Activated T-helper 2 cell treated with anti-CD3 and anti-CD28 coated beads, Interferon-gamma antibody, Interleukin-2, Interleukin-4, amounts not matched to agents 10 μg/mL and 5 μg/mL and 100 μg/mL, durations not matched to agents 14 hours and 24 hours and 36 hours (primary cell): ENCODE results near the gene GUCY2C. TPM values are rescaled to one million over a fixed set of nuclear protein-coding genes. Genes with fewer than 3 reads are reported as not detected.
A peak's percentile ranks its signal among the peaks of the same experiment; 100 is the strongest.
"Not testable (repeated sequence)": the region's sequence is repeated elsewhere in the genome, so short reads cannot be mapped to it uniquely, and the experiment has no call there.

Source experiments
- DNase-seq: peaks from one replicate; pipeline ENCODE4 v3.0.0; 2021; ENCODE audit warnings: low spot score
- H3K27ac Mint-ChIP-seq: one replicate; pipeline ENCODE4 v1.8.0; 2021; ENCODE audit warnings: mixed read lengths
- H3K27me3 Mint-ChIP-seq: one replicate; pipeline ENCODE4 v1.8.0; 2021; ENCODE audit warnings: low read depth, mixed read lengths
- H3K36me3 Mint-ChIP-seq: one replicate; pipeline ENCODE4 v1.8.0; 2021; ENCODE audit warnings: low read depth, mixed read lengths
- H3K4me1 Mint-ChIP-seq: one replicate; pipeline ENCODE4 v1.8.0; 2021; ENCODE audit warnings: low read depth, mixed read lengths
- H3K4me3 Mint-ChIP-seq: one replicate; pipeline ENCODE4 v1.8.0; 2021; ENCODE audit warnings: low read depth, mild to moderate bottlenecking, moderate library complexity, mixed read lengths
- H3K9me3 Mint-ChIP-seq: one replicate; pipeline ENCODE4 v1.8.0; 2021; ENCODE audit warnings: mixed read lengths
- intact Hi-C: fragments of 100-400 bp; cut with micrococcal nuclease; formaldehyde crosslinking; loops from one replicate; pipeline ENCODE4 v1.15.1; 2023
- total RNA-seq: library from RNA; stranded (reverse); gene quantifications from 2 replicates; pipeline ENCODE4 v1.2.3, GENCODE V29; 2022

Gene GUCY2C
- total RNA-seq, result not detected in 2 replicates

GRCh38 chr12:14696265-14696741 is at the start of gene GUCY2C:
GUCY2C (minus strand) TSS chr12:14696599; CDS start chr12:14696448, 151 bp downstream.
- intact Hi-C loops, result no loop called here
- H3K9me3 Mint-ChIP-seq, result no peaks in the 10 kb centered on the region
- no peaks in the 10 kb centered on the region for H3K36me3 Mint-ChIP-seq
- DNase-seq, result no peak
- no peak within 1 kb of the TSS for H3K4me3 Mint-ChIP-seq
- H3K27ac Mint-ChIP-seq, result no peak within 1 kb of the TSS
- peaks cover 11% of the 10 kb centered on the region for H3K27me3 Mint-ChIP-seq
- no peaks in the 10 kb centered on the region for H3K4me1 Mint-ChIP-seq

DNA sequence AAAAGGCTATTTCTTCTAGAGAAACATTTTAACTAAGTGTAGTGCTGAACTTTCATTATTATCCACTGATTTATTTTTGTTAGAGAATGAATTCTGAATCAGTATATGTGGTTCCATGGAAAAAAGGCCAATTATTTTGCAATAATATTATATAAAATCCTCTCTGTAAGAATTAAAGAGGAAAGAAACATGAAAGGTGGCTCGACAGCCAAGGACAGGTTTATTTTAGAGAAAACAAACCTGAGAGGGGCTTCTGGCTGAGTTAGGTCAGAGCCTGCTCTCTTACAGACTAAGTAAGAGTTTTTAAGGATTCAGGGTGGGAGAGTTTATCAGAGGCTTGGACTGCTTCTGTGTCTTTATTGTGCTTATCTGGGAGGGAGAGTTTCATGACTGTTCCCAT is 46.7 kb upstream of the GUCY2C start:
- peaks cover 2% of the 10 kb centered on the region for H3K4me1 Mint-ChIP-seq
- H3K36me3 Mint-ChIP-seq, result no peaks in the 10 kb centered on the region
- DNase-seq, result no peak
- intact Hi-C loops, result no loop called here
- H3K4me3 Mint-ChIP-seq, result no peak overlapping the region
- peaks cover 2% of the 10 kb centered on the region for H3K27me3 Mint-ChIP-seq
- H3K9me3 Mint-ChIP-seq, result peaks cover 10% of the 10 kb centered on the region
- no peak overlapping the region for H3K27ac Mint-ChIP-seq

GRCh38 chr12:14741942-14742341 is 45.5 kb upstream of the GUCY2C start:
- Mint-ChIP-seq H3K9me3 (peaks cover 10% of the 10 kb centered on the region), H3K27me3 (peaks cover 2% of the 10 kb centered on the region), H3K36me3 (no peaks in the 10 kb centered on the region), H3K4me1 (no peaks in the 10 kb centered on the region), H3K4me3 (no peak overlapping the region), H3K27ac (no peak overlapping the region)
- intact Hi-C loops, result no loop called here
- no peak for DNase-seq

DNA sequence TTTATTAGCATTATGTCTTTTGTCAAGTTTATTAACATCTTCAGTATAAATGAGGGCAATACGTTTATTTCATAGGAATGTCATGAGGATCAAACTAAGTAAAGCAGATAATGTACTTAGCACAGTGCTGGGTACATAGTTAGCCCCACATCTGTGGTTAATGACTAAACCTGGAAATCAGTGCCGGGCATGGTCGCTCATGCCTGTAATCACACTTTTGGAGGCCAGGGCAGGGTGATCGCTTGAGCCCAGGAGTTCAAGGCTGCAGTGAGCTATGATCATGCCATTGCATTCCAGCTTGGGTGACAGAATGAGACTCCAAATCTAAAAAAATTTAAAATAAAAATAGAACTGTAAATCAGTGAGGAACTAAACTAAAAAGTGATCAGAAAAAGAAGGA is 44.8 kb upstream of the GUCY2C start:
- Mint-ChIP-seq H3K27me3 (peaks cover 2% of the 10 kb centered on the region), H3K4me1 (no peaks in the 10 kb centered on the region), H3K4me3 (no peak overlapping the region), H3K27ac (no peak overlapping the region), H3K9me3 (peaks cover 10% of the 10 kb centered on the region), H3K36me3 (no peaks in the 10 kb centered on the region)
- DNase-seq, result no peak
- intact Hi-C loops, result no loop called here

- intact Hi-C loops, DNase-seq, H3K27me3 Mint-ChIP-seq, H3K27ac Mint-ChIP-seq, H3K4me3 Mint-ChIP-seq, H3K9me3 Mint-ChIP-seq, H3K4me1 Mint-ChIP-seq, H3K36me3 Mint-ChIP-seq: not testable (repeated sequence)
Measured at GRCh38 chr12:14736441-14736840, 40.0 kb upstream of the GUCY2C start.

GRCh38 chr12:14731821-14732220 is 35.4 kb upstream of the GUCY2C start:
- intact Hi-C loops, result no loop called here
- Mint-ChIP-seq H3K27ac (no peak overlapping the region), H3K27me3 (peaks cover 21% of the 10 kb centered on the region), H3K9me3 (no peaks in the 10 kb centered on the region), H3K4me3 (no peak overlapping the region), H3K36me3 (no peaks in the 10 kb centered on the region), H3K4me1 (no peaks in the 10 kb centered on the region)
- DNase-seq, result no peak

GRCh38 chr12:14729586-14729985 is 33.2 kb upstream of the GUCY2C start:
- H3K4me3 Mint-ChIP-seq, result no peak overlapping the region
- H3K9me3 Mint-ChIP-seq, result peaks cover 5% of the 10 kb centered on the region
- DNase-seq, result no peak
- peaks cover 21% of the 10 kb centered on the region for H3K27me3 Mint-ChIP-seq
- no peaks in the 10 kb centered on the region for H3K36me3 Mint-ChIP-seq
- intact Hi-C loops, result no loop called here
- no peak overlapping the region for H3K27ac Mint-ChIP-seq
- no peaks in the 10 kb centered on the region for H3K4me1 Mint-ChIP-seq

DNA sequence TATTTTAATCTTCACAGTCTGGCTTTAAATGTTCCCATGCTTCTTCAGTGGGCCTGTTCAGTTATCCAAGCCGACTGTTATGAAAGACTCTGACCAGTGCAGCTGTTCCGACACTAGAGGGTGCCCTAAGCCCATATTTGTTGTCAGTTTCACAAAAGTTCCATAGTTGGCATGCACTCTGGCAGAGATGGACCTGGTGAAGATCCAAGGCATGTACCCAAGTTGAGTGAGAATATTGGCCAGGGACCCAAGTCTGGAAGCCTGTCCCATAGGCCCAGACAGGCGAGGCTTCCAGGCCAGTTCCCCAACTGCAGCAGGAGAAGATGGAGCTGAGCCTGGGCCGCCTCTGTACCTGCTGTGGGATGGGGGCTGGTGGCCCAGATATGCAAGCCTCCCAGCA is 27.4 kb upstream of the GUCY2C start:
- H3K9me3 Mint-ChIP-seq, result peaks cover 10% of the 10 kb centered on the region
- H3K4me3 Mint-ChIP-seq, result no peak overlapping the region
- intact Hi-C loops, result loop anchor here (1.0 to 2.0 kb wide), 3 partner anchors 45 to 273 kb away; no protein-coding TSS in a partner anchor
- peaks cover 2% of the 10 kb centered on the region for H3K4me1 Mint-ChIP-seq
- H3K27ac Mint-ChIP-seq, result no peak overlapping the region
- peaks cover 17% of the 10 kb centered on the region for H3K27me3 Mint-ChIP-seq
- no peaks in the 10 kb centered on the region for H3K36me3 Mint-ChIP-seq
- peak; percentile 22 for DNase-seq

DNA sequence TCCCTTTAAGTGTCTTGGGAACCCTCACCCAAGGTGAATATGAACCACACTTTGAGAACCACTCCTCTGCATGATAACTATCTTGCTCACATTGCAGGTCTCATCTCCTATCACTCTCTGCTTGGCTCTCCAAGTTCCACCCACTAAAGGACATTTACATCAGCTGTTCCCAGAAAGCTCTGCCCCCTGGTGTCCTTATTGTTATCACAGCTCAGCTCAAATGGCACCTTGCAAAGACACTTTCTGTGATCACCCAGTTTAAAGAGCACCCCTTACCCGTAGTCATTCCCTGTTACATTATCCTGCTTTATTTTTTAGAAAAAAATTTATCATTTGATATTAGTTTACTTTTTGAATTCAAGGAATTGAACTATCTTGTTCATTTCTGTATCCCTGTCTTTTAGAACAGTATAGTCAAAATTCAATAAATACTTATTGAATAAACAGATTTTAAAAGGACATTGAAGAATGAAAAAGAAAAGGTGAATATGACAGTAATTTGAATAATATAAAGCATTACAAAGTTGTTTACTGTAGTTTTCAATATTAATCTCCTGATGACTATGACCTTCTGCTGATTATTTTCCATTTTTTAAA is 20.5 kb upstream of the GUCY2C start:
- intact Hi-C loops, result loop anchor here (1.0 kb wide), 1 partner anchor 87 kb away; no protein-coding TSS in a partner anchor
- Mint-ChIP-seq H3K4me3 (no peak overlapping the region), H3K36me3 (no peaks in the 10 kb centered on the region), H3K27ac (no peak overlapping the region), H3K4me1 (peaks cover 8% of the 10 kb centered on the region), H3K27me3 (peaks cover 20% of the 10 kb centered on the region), H3K9me3 (no peaks in the 10 kb centered on the region)
- peak; percentile 33 for DNase-seq

GRCh38 chr12:14714437-14714836 is 18.0 kb upstream of the GUCY2C start:
- no peaks in the 10 kb centered on the region for H3K36me3 Mint-ChIP-seq
- H3K4me1 Mint-ChIP-seq, result peaks cover 12% of the 10 kb centered on the region
- H3K4me3 Mint-ChIP-seq, result no peak overlapping the region
- no peak overlapping the region for H3K27ac Mint-ChIP-seq
- H3K9me3 Mint-ChIP-seq, result no peaks in the 10 kb centered on the region
- intact Hi-C loops, result no loop called here
- no peak for DNase-seq
- H3K27me3 Mint-ChIP-seq, result peaks cover 24% of the 10 kb centered on the region

- no peaks in the 10 kb centered on the region for H3K36me3 Mint-ChIP-seq
- H3K27ac Mint-ChIP-seq, result no peak overlapping the region
- DNase-seq, result no peak
- H3K27me3 Mint-ChIP-seq, result peaks cover 36% of the 10 kb centered on the region
- no peak overlapping the region for H3K4me3 Mint-ChIP-seq
- H3K4me1 Mint-ChIP-seq, result peaks cover 7% of the 10 kb centered on the region
- no peaks in the 10 kb centered on the region for H3K9me3 Mint-ChIP-seq
- intact Hi-C loops, result no loop called here
Measured at GRCh38 chr12:14710632-14711320, 14.4 kb upstream of the GUCY2C start.

GRCh38 chr12:14701809-14702568 is 5.6 kb upstream of the GUCY2C start:
- intact Hi-C loops, result no loop called here
- Mint-ChIP-seq H3K9me3 (no peaks in the 10 kb centered on the region), H3K4me1 (no peaks in the 10 kb centered on the region), H3K27me3 (no peaks in the 10 kb centered on the region), H3K27ac (no peak overlapping the region), H3K4me3 (no peak overlapping the region), H3K36me3 (no peaks in the 10 kb centered on the region)
- no peak for DNase-seq

- intact Hi-C loops, result no loop called here
- Mint-ChIP-seq H3K27ac (no peak overlapping the region), H3K27me3 (no peaks in the 10 kb centered on the region), H3K4me1 (no peaks in the 10 kb centered on the region), H3K36me3 (no peaks in the 10 kb centered on the region), H3K9me3 (no peaks in the 10 kb centered on the region), H3K4me3 (no peak overlapping the region)
- no peak for DNase-seq
Measured at GRCh38 chr12:14700935-14701334, 4.5 kb upstream of the GUCY2C start.
